Middle frontal gyrus (tissue), 1 donor: ENCODE data around the gene TMEM125.
A peak's percentile ranks its signal among the peaks of the same experiment; 100 is the strongest.

Experiments used
- DNase-seq: peaks from one replicate; pipeline ENCODE4 v3.0.0-alpha.2; 2015; ENCODE audit warnings: low spot score; ENCODE audit errors: extremely low spot score

TMEM125 gene

GRCh38 chr1:43269627-43270375 lies at the start of gene TMEM125:
Gene TMEM125, plus strand, starts transcription at chr1:43269983. Its CDS starts 2,740 bp downstream, at chr1:43272723.
- DNase-seq: no peak

GRCh38 chr1:43220905-43221778 lies 48.6 kb upstream of the TMEM125 start:
- DNase-seq: no peak

GRCh38 chr1:43221797-43222196 lies 48.0 kb upstream of the TMEM125 start:
- no peak for DNase-seq

GRCh38 chr1:43222879-43223278 lies 46.9 kb upstream of the TMEM125 start:
- no peak for DNase-seq

GRCh38 chr1:43225168-43225567 lies 44.6 kb upstream of the TMEM125 start:
- no peak for DNase-seq

GRCh38 chr1:43227143-43227764 lies 42.5 kb upstream of the TMEM125 start:
- peak; percentile 65 for DNase-seq

GRCh38 chr1:43229826-43230780 lies 39.7 kb upstream of the TMEM125 start:
- DNase-seq: no peak

- no peak for DNase-seq
Measured at GRCh38 chr1:43232074-43232473, 37.7 kb upstream of the TMEM125 start.

GRCh38 chr1:43232482-43232881 lies 37.3 kb upstream of the TMEM125 start:
- peak; percentile 58 for DNase-seq

- no peak for DNase-seq
Measured at GRCh38 chr1:43233631-43234030, 36.2 kb upstream of the TMEM125 start.

GRCh38 chr1:43234267-43234666 lies 35.5 kb upstream of the TMEM125 start:
- no peak for DNase-seq

- DNase-seq: no peak
Measured at GRCh38 chr1:43235040-43235439, 34.7 kb upstream of the TMEM125 start.

- no peak for DNase-seq
Measured at GRCh38 chr1:43235451-43236121, 34.2 kb upstream of the TMEM125 start.

- no peak for DNase-seq
Measured at GRCh38 chr1:43237121-43237520, 32.7 kb upstream of the TMEM125 start.

GRCh38 chr1:43238085-43238484 lies 31.7 kb upstream of the TMEM125 start:
- peak; percentile 65 for DNase-seq

- DNase-seq: no peak
Measured at GRCh38 chr1:43238991-43239469, 30.8 kb upstream of the TMEM125 start.

- DNase-seq: no peak
Measured at GRCh38 chr1:43239484-43239883, 30.3 kb upstream of the TMEM125 start.

GRCh38 chr1:43241413-43241836 lies 28.4 kb upstream of the TMEM125 start:
- DNase-seq: no peak

GRCh38 chr1:43243299-43243698 lies 26.5 kb upstream of the TMEM125 start:
- no peak for DNase-seq
